DND-41 (cell line): ENCODE results near the gene CAMK2A.

Source experiments
- ATAC-seq: fragments of 200-7000 bp; cut with Tn5 transposase; 3 replicates; pipeline ENCODE4 v1.9.1; 2021; ENCODE audit warnings: low read depth; ENCODE audit not compliant: insufficient read depth
- DNase-seq: peaks from one replicate; pipeline ENCODE4 v3.0.0-alpha.2; 2020
- H2AFZ ChIP-seq: 2 replicates; pipeline ENCODE4 v1.6.0; 2012; ENCODE audit warnings: low read depth, low read length
- H3K27ac ChIP-seq: 2 replicates; pipeline ENCODE4 v1.5.1; 2012; ENCODE audit warnings: low read length, inconsistent platforms
- H3K27me3 ChIP-seq: fragments of 200-600 bp; sonication (generic); 2 replicates; pipeline ENCODE4 v1.6.0; 2012; ENCODE audit warnings: low read length, mild to moderate bottlenecking, inconsistent platforms; ENCODE audit not compliant: insufficient read depth, poor library complexity
- H3K36me3 ChIP-seq: 2 replicates; pipeline ENCODE4 v1.5.1; 2012; ENCODE audit warnings: low read length, inconsistent platforms; ENCODE audit not compliant: insufficient read depth
- H3K4me1 ChIP-seq: 2 replicates; pipeline ENCODE4 v1.5.1; 2012; ENCODE audit warnings: mild to moderate bottlenecking, low read length; ENCODE audit not compliant: insufficient read depth
- H3K4me2 ChIP-seq: 2 replicates; pipeline ENCODE4 v1.6.0; 2012; ENCODE audit warnings: mild to moderate bottlenecking, moderate library complexity, low read length, inconsistent platforms; ENCODE audit not compliant: insufficient read depth
- H3K4me3 ChIP-seq, 2 experiments: fragments of 200-600 bp in 1 of 2; shearing (Covaris generic) in 1 of 2; 2 replicates each; pipeline ENCODE4 v1.5.1; 2012 to 2016; ENCODE audit warnings: inconsistent platforms in 2 of 2, low read length in 2 of 2, mild to moderate bottlenecking in 2 of 2, low read depth in 1 of 2, moderate library complexity in 1 of 2
- H3K79me2 ChIP-seq: 2 replicates; pipeline ENCODE4 v1.6.0; 2012; ENCODE audit warnings: low read length, inconsistent platforms; ENCODE audit not compliant: insufficient read depth
- H3K9ac ChIP-seq: 2 replicates; pipeline ENCODE4 v1.6.0; 2012; ENCODE audit warnings: low read depth, mild to moderate bottlenecking, inconsistent platforms, low read length, moderate library complexity
- H3K9me3 ChIP-seq: 2 replicates; pipeline ENCODE4 v1.5.1; 2012; ENCODE audit warnings: low read length, moderate library complexity, mild to moderate bottlenecking, inconsistent platforms; ENCODE audit not compliant: insufficient read depth, severe bottlenecking
- H4K20me1 ChIP-seq: 2 replicates; pipeline ENCODE4 v1.6.0; 2012; ENCODE audit warnings: low read length; ENCODE audit not compliant: insufficient read depth
- EZH2 ChIP-seq: IDR thresholded peaks from 3 replicates; pipeline ENCODE4 v1.6.1; 2012; ENCODE audit warnings: borderline replicate concordance, low read depth, mild to moderate bottlenecking, moderate library complexity, low read length, inconsistent platforms; ENCODE audit not compliant: severe bottlenecking
- TF ChIP-seq, protein P1 (sequence below): IDR thresholded peaks from 2 replicates; pipeline ENCODE4 v1.5.1; 2012; ENCODE audit warnings: borderline replicate concordance, low read length, moderate library complexity, mild to moderate bottlenecking; ENCODE audit not compliant: poor library complexity, severe bottlenecking; ENCODE audit errors: extremely low read depth

CAMK2A gene

GRCh38 chr5:150242251-150242894, 47.2 kb downstream of the CAMK2A start:
- no peaks in the 10 kb centered on the region for H3K9me3 ChIP-seq
- no peak for ATAC-seq
- no peaks in the 10 kb centered on the region for H3K4me1 ChIP-seq
- H3K4me3 ChIP-seq: no peak overlapping the region
- H3K9ac ChIP-seq: no peak overlapping the region
- H3K79me2 ChIP-seq: no peaks in the 10 kb centered on the region
- no peak overlapping the region for H2AFZ ChIP-seq
- peaks cover 14% of the 10 kb centered on the region for H3K27me3 ChIP-seq
- no peak for DNase-seq
- no peak overlapping the region for H3K4me2 ChIP-seq
- TF ChIP-seq EZH2: no peak
- TF ChIP-seq, protein P1, sequence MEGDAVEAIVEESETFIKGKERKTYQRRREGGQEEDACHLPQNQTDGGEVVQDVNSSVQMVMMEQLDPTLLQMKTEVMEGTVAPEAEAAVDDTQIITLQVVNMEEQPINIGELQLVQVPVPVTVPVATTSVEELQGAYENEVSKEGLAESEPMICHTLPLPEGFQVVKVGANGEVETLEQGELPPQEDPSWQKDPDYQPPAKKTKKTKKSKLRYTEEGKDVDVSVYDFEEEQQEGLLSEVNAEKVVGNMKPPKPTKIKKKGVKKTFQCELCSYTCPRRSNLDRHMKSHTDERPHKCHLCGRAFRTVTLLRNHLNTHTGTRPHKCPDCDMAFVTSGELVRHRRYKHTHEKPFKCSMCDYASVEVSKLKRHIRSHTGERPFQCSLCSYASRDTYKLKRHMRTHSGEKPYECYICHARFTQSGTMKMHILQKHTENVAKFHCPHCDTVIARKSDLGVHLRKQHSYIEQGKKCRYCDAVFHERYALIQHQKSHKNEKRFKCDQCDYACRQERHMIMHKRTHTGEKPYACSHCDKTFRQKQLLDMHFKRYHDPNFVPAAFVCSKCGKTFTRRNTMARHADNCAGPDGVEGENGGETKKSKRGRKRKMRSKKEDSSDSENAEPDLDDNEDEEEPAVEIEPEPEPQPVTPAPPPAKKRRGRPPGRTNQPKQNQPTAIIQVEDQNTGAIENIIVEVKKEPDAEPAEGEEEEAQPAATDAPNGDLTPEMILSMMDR: no peak
- H3K36me3 ChIP-seq: no peaks in the 10 kb centered on the region
- peaks cover 4% of the 10 kb centered on the region; the same call in 1 of the 2 replicates for H4K20me1 ChIP-seq
- H3K27ac ChIP-seq: no peak overlapping the region

- H3K4me1 ChIP-seq: no peaks in the 10 kb centered on the region
- no peaks in the 10 kb centered on the region for H3K9me3 ChIP-seq
- ATAC-seq (no peak), DNase-seq (no peak)
- no peak overlapping the region for H3K27ac ChIP-seq
- H3K4me2 ChIP-seq: no peak overlapping the region
- H3K9ac ChIP-seq: no peak overlapping the region
- no peak overlapping the region for H2AFZ ChIP-seq
- peaks cover 4% of the 10 kb centered on the region; the same call in 1 of the 2 replicates for H4K20me1 ChIP-seq
- H3K4me3 ChIP-seq: no peak overlapping the region
- no peaks in the 10 kb centered on the region for H3K79me2 ChIP-seq
- H3K36me3 ChIP-seq: no peaks in the 10 kb centered on the region
- TF ChIP-seq, protein P1: no peak
- no peak for TF ChIP-seq EZH2
- peaks cover 14% of the 10 kb centered on the region for H3K27me3 ChIP-seq
Observed at GRCh38 chr5:150241298-150242160, 48.0 kb downstream of the CAMK2A start.

GRCh38 chr5:150239794-150240122, 49.8 kb downstream of the CAMK2A start:
- H2AFZ ChIP-seq: no peak overlapping the region
- H3K9me3 ChIP-seq: no peaks in the 10 kb centered on the region
- no peaks in the 10 kb centered on the region for H3K79me2 ChIP-seq
- no peaks in the 10 kb centered on the region for H3K4me1 ChIP-seq
- no peak for ATAC-seq
- no peak overlapping the region for H3K4me2 ChIP-seq
- H4K20me1 ChIP-seq: peaks cover 4% of the 10 kb centered on the region; the same call in 1 of the 2 replicates
- peaks cover 14% of the 10 kb centered on the region for H3K27me3 ChIP-seq
- H3K9ac ChIP-seq: no peak overlapping the region
- DNase-seq: no peak
- no peaks in the 10 kb centered on the region for H3K36me3 ChIP-seq
- H3K4me3 ChIP-seq: no peak overlapping the region
- no peak overlapping the region for H3K27ac ChIP-seq
- no peak for TF ChIP-seq EZH2
- TF ChIP-seq, protein P1: no peak
